ENCODE measurements around the gene LMO3. TPM values are rescaled to one million over a fixed set of nuclear protein-coding genes. Genes with fewer than 3 reads are reported as not detected.

The LMO3 gene
- total RNA-seq, 4 donors from 2014 or later: 132 to 282 (median 197) TPM

DNA sequence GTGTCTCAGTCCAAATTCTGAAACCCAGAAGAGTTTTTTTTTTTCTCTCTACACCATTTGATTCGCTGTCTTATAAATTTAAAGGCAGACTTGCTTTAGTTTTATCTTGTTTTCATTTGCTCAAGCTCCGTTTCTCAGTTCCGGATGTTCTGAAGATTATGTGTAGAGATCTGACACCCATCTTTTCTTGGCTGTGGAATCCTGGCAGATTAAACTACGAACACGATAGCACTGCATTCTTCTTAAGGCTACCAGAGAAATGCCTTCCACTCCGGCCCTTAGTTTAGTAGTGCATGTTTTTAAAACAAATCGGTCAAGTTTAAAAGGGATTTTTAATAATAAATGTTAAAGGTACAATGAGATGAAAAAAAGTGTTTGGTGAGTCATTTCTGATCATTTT lies 106.4 kb downstream of the LMO3 start:
- H3K4me3 ChIP-seq (replicated peaks in 1 of 3): no peak overlapping the region
- H3K27ac ChIP-seq: no peak overlapping the region
- TF ChIP-seq POLR2A (IDR thresholded peaks at IDR 0.05) (no peak), CTCF (IDR thresholded peaks at IDR 0.05) (no peak)
- no peaks in the 10 kb centered on the region for H3K4me1 ChIP-seq
- intact Hi-C loops (cut with DNase I): no loop called here
- no peaks in the 10 kb centered on the region for H3K36me3 ChIP-seq
- H3K27me3 ChIP-seq: no peaks in the 10 kb centered on the region
- WGBS, 2 donors: 68 to 69% methylated on average over 7 of the region's 7 CpGs
- no peaks in the 10 kb centered on the region for H3K9me3 ChIP-seq
- DNase-seq: no peak
